ACC112 (cell line): ENCODE measurements around the gene MOB3A.

Source experiments
- H2AFZ ChIP-seq: fragments of 200-600 bp; sonication (generic); one replicate; pipeline ENCODE4 v1.6.0; 2017; ENCODE audit warnings: antibody characterized with exemption, low read length; ENCODE audit not compliant: unreplicated experiment
- H3K27ac ChIP-seq: fragments of 200-600 bp; sonication (generic); 2 replicates; pipeline ENCODE4 v1.5.1; 2014; ENCODE audit warnings: low read depth, mild to moderate bottlenecking, antibody characterized with exemption, low read length, moderate library complexity
- H3K27me3 ChIP-seq: fragments of 200-600 bp; sonication (generic); 2 replicates; pipeline ENCODE4 v1.6.1; 2014; ENCODE audit warnings: mild to moderate bottlenecking, antibody characterized with exemption, low read length, moderate library complexity, mixed read lengths; ENCODE audit not compliant: insufficient read depth
- H3K36me3 ChIP-seq: fragments of 200-600 bp; sonication (generic); 2 replicates; pipeline ENCODE4 v1.6.1; 2016; ENCODE audit warnings: mild to moderate bottlenecking, antibody characterized with exemption, low read length, moderate library complexity, mixed read lengths; ENCODE audit not compliant: insufficient read depth
- H3K4me1 ChIP-seq: fragments of 200-600 bp; sonication (generic); one replicate; pipeline ENCODE4 v1.6.1; 2016; ENCODE audit warnings: low read length, mixed read lengths; ENCODE audit not compliant: insufficient read depth, unreplicated experiment, control insufficient read depth
- H3K4me3 ChIP-seq: fragments of 200-600 bp; sonication (generic); 2 replicates; pipeline ENCODE4 v1.5.1; 2014; ENCODE audit warnings: mild to moderate bottlenecking, low read depth, low read length
- H3K79me2 ChIP-seq: fragments of 200-600 bp; sonication (generic); one replicate; pipeline ENCODE4 v1.6.0; 2016; ENCODE audit warnings: low read length; ENCODE audit not compliant: control insufficient read depth, unreplicated experiment, insufficient read depth

MOB3A gene

DNA sequence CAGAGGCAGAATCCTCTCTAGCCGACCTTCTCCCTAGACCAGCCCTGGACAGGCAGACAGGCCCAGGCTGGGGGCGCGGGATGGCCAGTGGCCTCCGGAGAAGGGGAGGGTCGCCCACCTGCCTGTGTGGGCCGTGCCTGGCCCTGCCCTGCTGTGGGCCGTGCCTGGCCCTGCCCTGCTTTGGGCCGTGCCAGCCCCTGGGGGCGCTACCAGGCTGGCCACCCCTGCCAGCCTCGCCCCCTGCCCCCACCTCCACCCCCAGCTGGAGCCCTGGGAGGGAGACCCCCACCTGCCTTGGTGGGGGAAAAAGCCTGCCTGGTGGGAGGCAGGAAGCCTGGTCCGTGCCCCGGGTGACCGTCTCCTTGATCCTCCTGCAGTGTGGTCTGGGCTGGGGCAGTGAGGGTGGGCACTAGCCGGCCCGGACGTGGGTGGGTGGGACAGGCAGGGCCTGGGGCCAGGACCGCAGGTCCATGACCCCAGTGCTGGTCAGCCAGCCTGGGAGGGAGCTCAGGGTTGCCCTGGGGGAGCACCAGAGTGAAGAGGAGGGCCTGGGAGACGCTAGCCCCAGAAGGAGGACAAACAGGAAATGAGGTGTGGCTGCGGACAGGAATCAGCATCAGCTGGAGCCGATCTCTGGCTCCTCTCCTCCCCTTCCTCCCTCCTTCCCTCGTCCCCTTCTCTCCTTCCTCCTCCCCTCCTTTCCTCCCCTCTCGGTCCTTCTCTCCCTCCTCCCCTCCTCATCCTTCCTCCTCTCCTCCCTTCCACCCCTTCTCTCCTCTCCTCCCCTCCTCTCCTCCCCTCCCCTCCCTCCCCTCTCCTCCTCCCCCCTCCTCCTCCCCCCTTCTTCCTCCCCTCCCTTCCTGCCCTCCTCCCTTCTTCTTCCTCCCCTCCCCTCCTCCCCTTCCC, 39.9 kb downstream of the MOB3A start:
- Histone ChIP-seq H3K27me3 (no peaks in the 10 kb centered on the region), H3K79me2 (no peaks in the 10 kb centered on the region), H3K4me3 (peak overlapping the region; percentile 61), H3K27ac (peak overlapping the region; percentile 66), H3K4me1 (peaks cover 40% of the 10 kb centered on the region), H3K36me3 (no peaks in the 10 kb centered on the region), H2AFZ (peak overlapping the region; percentile 38)

DNA sequence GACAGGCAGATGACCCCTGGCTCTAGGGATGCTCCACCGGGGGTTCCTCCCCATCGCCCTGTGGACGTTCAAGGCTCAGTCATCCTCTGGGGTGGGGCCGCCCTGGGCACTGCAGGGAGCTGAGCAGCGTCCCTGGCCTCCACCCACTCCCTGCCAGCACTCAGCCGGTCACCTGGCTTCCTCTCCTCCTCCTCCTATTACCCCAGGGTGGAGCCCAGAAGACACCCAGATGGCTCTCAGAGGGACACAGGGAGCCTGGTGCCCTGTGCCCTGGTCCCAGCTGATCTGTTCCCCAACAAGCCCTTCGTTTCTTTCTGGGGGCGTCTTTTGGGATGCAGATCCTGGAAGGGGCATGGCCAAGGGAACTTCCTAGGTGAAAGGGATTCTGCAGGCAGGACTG, 41.4 kb downstream of the MOB3A start:
- Histone ChIP-seq H2AFZ (no peak overlapping the region), H3K27ac (no peak overlapping the region), H3K4me3 (no peak overlapping the region), H3K79me2 (peaks cover 8% of the 10 kb centered on the region), H3K27me3 (no peaks in the 10 kb centered on the region), H3K4me1 (peaks cover 32% of the 10 kb centered on the region), H3K36me3 (no peaks in the 10 kb centered on the region)

DNA sequence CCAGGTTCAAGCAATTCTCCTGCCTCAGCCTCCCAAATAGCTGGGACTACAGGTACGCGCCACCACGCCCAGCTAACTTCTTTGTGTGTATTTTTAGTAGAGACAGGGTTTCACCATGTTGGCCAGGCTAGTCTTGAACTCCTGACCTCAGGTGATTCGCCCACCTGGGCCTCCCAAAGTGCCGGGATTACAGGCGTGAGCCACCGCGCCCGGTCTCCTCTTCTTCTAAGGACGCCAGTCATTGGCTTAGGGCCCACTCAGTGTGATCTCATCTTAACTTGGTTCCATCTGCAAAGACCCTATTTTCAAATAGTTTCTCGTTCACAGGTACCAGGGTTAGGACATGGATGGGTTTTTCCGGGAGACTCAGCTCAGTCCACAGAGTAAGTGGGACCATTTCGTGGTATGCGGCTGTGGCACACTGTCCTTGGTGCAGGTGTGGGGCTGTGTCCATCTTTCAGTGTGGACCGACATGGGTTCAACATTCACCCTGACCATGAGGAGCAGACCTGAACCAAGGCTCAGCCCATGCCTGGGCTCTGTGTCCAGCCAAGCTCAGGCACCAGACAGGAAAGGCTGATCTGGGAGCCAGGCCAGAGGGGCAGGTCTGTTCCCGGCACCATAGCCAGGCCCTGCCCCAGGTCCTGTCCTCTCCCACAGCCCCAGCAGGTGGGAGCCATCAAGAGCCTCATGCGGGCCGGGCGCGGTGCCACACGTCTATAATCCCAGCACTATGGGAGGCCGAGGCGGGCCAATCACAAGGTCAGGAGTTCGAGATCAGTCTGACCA, 42.3 kb downstream of the MOB3A start:
- Histone ChIP-seq H3K4me1 (peaks cover 32% of the 10 kb centered on the region), H3K27ac (no peak overlapping the region), H3K79me2 (peaks cover 18% of the 10 kb centered on the region), H3K36me3 (no peaks in the 10 kb centered on the region), H3K27me3 (no peaks in the 10 kb centered on the region), H2AFZ (no peak overlapping the region), H3K4me3 (no peak overlapping the region)

DNA sequence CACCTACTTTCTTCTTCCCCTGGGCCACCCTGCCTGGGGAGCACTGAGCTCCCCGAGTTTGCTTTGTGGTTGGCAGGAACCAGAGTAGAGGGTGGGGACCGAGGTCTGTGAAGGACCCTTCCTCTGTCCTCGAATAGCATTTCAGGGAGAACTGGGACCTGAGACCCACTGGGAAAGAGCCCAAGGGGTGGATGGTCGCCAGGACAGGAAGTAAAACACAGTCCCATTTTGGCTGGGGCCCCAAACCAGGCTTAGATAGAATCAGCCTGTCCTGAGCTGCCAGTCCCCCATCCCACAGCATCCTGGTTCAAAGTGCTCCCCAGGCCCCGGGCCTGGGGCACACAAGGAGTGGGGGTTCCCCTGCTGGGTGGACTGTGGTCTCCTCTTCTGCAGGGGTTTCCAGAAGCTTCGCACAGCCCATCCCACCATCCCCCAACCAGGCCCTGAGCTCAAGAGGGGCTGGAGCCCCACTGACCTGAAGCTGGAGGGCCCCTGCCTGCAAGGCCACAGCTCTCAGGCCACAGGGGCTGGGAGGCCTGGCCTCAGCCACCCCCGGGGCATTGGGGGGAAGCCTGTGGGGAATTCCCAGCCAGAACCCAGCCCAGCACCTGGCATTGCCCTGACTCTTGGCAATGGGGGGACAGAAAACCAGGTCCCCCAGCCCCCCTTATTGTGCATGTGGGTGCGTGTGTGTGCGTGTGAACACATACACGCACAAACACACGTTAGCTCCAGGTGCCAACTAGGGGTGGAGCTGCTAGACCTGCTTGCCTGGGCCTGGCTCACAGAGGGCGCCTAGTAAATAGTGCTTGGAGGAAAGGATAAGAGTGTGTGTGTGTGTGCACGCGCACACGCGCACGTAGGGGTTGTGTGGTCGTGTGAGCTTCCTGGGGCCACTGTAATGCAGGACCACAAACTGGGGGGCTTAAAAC, 44.1 kb downstream of the MOB3A start:
- H3K4me1 ChIP-seq, result peaks cover 49% of the 10 kb centered on the region
- peak overlapping the region; percentile 85 for H2AFZ ChIP-seq
- H3K27me3 ChIP-seq, result no peaks in the 10 kb centered on the region
- peak overlapping the region; percentile 73 for H3K4me3 ChIP-seq
- H3K27ac ChIP-seq, result no peak overlapping the region
- peaks cover 34% of the 10 kb centered on the region for H3K79me2 ChIP-seq
- H3K36me3 ChIP-seq, result no peaks in the 10 kb centered on the region

DNA sequence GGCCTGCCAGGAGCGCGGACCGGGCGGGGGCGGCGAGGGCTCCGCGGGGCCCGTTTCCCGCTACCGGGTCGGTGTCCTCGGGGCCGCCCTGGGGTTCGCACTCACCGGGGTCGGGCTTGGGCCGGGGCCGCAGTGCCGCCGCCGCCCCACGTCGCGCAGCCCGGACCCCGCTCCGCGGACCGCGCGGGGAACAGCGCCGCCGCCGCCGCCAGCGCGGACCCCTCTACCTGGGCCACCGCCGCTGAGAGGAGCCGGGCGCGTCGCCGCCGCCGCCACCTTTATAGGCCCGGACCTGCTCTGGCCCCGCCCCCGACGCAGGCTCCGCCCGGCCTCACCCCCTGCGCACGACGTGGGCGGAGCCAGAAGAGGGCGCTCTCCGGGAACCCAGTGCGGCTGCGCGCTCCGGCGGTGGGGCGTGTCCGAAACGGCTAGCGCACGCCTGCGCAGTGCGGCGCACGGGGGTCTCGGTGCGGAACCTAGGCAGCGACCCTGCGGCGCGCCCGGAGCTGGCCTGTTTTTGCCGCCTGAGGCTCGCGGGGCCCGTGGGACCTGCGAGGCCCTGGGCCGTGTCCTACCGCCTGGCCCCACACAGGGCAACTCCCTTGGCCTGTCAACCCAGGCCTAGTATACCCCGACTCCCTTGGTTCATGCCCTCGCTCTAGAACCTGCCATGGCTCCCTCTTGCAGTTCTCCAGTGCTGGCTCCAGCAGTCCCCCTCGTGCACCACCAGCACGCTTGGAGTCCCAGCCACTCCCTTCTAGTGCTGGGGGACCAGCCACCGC, 44.9 kb downstream of the MOB3A start, which contains the start of gene MKNK2:
Gene MKNK2, minus strand, starts transcription at position 254 of the 782 bp plus-strand sequence. CDS start 393 bp downstream, outside the sequence.
- H3K4me3 ChIP-seq, result peak within 1 kb of the TSS; percentile 97
- H3K27ac ChIP-seq, result peak within 1 kb of the TSS; percentile 48; the same call in 1 of the 2 replicates
- H3K4me1 ChIP-seq, result peaks cover 48% of the 10 kb centered on the region
- peaks cover 35% of the 10 kb centered on the region for H3K79me2 ChIP-seq
- no peaks in the 10 kb centered on the region for H3K27me3 ChIP-seq
- no peaks in the 10 kb centered on the region for H3K36me3 ChIP-seq
- H2AFZ ChIP-seq, result peak within 1 kb of the TSS; percentile 85

DNA sequence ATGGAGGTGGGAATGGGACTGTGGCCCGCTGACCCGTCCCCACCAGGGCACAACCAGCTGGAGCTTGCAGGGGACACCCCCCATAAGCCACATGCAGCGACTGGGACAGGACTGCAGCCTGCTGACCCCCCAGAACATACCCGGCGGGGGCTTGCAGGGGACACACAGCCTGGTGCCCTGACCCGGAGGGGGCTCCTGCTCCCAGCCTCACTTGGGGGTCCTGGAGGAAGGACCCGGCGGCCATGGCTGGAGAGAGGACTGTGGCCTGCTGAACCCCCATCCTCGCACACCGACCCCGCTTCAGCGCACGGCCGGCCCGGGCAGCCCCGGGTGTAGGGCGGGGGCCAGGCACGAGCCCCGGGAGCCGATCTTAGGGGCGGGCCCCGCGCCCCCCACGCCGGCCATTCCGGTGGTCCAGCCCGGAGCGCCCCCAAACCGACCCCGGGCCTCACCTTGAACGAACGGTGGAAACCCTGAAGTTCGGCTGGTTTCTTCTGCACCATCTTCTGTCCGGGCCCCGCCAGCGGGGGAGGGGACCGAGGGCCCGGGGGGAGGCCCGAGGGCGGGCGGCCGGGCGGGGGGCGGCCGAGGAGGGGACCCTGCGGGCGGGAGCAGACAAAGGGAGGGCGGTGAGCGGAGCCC, 45.7 kb downstream of the MOB3A start:
- Histone ChIP-seq H3K4me1 (peaks cover 41% of the 10 kb centered on the region), H3K27ac (peak overlapping the region; percentile 48; the same call in 1 of the 2 replicates), H3K79me2 (peaks cover 35% of the 10 kb centered on the region), H3K4me3 (peak overlapping the region; percentile 97), H2AFZ (no peak overlapping the region), H3K36me3 (no peaks in the 10 kb centered on the region), H3K27me3 (no peaks in the 10 kb centered on the region)

DNA sequence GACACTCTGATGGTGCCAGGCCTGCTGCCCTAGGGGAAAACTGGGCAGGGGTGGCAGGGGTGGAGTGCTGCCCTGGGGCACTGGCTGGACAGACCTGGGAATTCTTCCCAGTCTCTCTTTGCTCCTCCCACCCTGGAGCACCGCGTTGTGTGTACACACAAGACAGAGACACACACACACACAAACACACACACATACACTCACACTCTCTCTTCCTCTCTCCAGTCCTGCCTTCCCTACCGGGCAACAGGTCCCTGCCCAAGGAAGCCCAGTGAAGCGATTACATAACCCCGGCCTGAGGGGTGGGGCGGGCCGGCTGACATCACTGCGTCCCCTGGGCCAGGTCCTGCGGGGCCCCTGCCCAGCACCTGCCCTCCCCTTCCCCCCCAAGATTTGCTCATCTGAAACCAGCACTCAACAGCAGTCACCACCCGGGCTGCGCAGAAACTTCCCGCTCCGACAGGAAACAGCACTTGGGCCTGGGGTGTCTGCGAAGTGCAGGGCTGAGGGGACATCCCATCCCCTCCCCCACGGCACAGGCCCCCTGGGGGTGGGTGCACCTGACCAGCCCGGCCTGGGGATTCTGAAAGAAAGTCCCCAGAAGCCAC, 46.3 kb downstream of the MOB3A start:
- peak overlapping the region; percentile 48 for H3K27ac ChIP-seq
- H3K4me1 ChIP-seq, result peaks cover 40% of the 10 kb centered on the region
- H3K36me3 ChIP-seq, result no peaks in the 10 kb centered on the region
- H2AFZ ChIP-seq, result no peak overlapping the region
- peak overlapping the region; percentile 97 for H3K4me3 ChIP-seq
- no peaks in the 10 kb centered on the region for H3K27me3 ChIP-seq
- peaks cover 35% of the 10 kb centered on the region for H3K79me2 ChIP-seq

DNA sequence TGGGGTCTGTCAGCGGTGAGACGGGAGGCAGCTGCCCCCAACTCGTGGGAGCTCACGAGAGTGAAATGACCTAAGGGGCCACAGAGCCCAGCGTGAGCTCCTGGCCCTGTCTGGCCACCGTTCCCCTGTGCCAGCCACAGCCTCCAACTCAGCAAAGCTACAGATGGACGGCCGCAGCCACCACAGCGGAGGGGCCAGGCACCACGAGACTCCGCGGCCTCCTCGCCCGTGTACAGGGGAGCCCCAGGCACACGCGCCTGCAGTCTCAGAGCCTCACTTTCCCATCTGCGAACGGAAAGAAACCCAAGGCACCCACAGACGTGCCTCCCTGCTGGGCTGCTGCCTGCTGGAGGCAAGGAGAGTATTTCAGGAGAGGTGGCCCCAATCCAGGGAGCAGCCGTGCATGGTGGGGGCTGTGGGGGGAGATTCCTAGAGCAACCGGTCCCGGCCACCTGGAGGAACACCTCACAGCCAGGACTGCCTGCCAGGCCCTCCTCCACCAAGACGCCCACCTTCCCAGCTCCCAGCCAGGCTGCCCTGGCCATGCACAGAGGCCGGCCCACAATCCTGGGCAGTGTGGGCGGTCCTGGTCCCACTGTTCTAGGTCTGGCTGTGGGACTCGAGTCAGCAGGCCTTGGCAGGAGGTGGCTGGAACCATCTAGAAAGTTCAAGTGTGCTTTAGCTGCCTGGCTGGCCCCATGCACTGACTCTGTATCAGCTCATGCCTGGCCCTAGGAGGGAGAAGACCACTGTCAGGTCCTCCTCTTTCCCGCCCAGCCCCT, 47.0 kb downstream of the MOB3A start:
- H2AFZ ChIP-seq, result no peak overlapping the region
- peak overlapping the region; percentile 97 for H3K4me3 ChIP-seq
- H3K79me2 ChIP-seq, result peaks cover 35% of the 10 kb centered on the region
- H3K27me3 ChIP-seq, result no peaks in the 10 kb centered on the region
- H3K27ac ChIP-seq, result peak overlapping the region; percentile 48
- H3K36me3 ChIP-seq, result no peaks in the 10 kb centered on the region
- peaks cover 38% of the 10 kb centered on the region for H3K4me1 ChIP-seq
